ENCODE results near the gene SALL3.

GRCh38 chr18:79048245-79048632 is 68.6 kb downstream of the SALL3 start:
- TF ChIP-seq POLR2A (IDR thresholded peaks at IDR 0.05), result no peak
- no peak for TF ChIP-seq CTCF (IDR thresholded peaks at IDR 0.05)

All from vagina (tissue), 2 donors.